Stimulated activated CD8-positive, alpha-beta memory T cell treated with anti-CD3 and anti-CD28 coated beads, Interleukin-15, amount 100 ng/mL, for 48 hours (primary cell): ENCODE results near the gene FARP1.

Source experiments
- DNase-seq, 2 donors: peaks; one replicate each; pipeline ENCODE4 v3.0.0-alpha.2; 2020; ENCODE audit warnings: low read depth in 2 of 2

The FARP1 gene

DNA sequence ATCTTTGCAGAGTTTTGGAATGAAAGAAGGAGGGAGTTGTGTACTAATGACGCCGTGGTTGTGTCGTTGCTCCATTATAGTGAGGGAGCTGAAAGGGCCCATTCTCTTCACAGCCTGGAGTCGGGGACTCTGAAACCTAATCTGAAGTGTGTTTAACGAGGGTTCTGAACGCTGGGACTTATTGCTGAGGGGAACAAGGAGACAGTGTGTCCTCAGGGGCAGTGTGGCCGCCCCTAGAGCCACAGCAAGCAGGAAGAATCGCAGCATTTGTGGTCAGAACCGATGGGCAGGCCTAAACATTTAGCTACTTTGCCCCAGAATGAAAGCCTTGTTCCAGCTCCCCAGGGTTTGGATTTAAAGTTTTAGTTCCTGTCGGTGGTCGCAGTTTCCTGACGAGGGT, 190.6 kb downstream of the FARP1 start:
- DNase-seq, result no peak

DNA sequence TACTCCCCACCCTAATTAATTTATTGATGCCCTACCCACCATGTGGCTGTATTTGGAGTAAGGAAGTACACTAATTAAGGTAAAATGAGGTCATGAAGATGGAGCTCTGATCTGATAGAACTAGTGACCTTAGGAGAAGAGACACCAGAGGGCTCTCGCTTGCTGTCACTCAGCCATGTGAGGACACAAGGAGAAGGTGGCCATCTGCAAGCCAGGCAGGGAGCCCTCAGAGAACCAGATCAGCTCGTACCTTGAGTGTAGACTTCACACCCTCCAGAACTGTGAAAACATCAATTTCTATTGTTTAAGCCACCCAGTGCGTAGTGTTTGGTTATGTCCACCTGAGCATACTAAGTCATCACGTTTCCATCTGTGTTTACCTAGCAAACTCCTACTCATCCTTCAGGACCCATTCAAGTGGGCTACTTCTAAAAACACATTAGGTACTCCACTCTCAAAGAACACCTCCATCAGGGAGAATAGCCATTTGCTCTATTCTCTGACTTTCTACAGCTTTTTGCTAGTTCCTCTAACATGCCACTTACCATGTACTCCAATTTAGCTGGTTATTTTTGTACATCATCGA, 191.8 kb downstream of the FARP1 start:
- no peak for DNase-seq

DNA sequence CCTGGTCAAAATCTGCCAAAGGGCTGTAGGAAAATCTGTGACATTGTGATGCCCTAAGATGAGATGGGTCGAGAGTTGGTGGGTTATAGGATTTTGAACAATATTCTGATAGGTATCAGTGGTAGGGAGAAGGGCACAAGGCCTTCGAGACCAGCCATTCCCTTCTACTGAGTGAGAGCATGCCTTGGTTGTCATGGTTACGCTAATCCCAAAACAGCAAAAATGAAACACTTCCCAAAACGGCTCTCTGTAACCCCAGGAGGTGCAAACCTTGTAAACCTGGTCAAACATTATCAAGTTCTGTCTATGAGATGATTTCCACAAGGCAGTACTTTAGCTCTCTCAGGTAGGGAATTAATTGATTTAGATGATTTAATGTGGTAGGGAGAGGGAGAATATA, 192.8 kb downstream of the FARP1 start:
- no peak for DNase-seq

DNA sequence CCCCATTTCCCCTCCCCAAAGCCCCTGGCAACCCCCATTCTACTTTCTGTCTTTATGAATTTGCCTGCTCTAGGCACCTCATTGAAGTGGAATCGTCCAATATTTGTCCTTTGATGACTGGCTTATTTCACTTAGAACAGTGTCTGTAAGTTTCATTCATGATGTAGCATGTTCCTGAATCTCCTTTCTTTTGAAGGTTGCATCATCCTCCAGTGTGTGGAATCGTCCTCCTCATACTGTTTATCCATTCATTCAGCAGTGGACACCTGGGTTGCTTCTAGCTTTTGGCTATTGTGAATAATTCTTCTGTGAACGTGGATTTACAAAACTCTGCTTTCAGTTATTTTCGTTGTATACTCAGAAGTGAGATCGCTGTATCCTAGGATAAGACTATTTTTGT, 195.4 kb downstream of the FARP1 start:
- DNase-seq, result no peak

DNA sequence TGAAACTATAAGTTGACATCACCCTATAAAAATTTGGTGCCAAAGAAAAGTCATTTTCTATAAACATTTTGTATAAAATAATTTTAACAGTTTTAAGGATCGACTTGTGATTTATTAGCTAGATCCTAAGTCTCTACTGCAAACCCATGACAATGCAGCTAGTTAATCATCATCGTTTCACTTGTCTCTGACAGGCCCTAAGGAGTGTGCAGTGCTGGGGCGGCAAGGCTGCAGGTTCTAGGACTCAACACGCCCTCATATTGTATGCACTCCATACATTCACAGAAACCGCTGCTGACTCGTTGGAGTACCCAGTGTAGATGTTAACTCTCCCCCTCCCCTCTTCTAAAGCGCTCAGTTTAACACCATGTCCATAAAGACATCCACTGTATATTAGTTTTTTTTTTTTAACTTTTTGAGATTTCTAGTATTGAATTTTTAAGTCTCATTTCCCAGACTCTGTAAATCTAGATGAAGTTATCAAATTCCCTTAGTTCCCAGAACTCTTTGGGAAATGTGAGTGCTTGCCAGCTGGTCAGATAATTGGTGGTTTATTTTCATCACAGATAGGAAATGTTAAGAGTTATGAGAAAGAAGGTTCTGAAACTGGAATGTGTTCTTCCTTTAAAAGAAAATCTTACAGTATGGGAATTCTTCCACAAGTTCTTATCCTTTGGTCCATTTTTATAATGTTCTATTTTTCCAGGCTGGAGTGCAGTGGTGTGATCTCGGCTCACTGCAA, 197.0 kb downstream of the FARP1 start:
- DNase-seq, result no peak

DNA sequence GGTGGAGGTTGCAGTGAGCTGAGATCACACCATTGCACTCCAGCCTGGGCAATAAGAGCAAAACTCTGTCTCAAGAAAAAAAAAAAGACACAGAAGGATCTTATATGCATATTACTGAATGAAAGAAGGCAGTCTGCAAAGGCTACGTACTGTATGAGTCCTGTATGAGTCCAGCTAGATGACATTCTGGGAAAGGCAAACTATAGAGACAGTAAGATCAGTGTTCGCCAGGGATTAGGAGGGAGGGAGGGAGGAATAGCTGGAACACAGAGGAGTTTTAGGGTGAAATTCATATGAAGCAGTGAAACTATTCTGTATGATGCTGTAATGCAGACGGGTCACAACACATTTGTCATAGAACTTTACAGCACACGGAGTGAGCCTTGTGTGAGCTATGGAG, 200.1 kb downstream of the FARP1 start:
- no peak for DNase-seq

DNA sequence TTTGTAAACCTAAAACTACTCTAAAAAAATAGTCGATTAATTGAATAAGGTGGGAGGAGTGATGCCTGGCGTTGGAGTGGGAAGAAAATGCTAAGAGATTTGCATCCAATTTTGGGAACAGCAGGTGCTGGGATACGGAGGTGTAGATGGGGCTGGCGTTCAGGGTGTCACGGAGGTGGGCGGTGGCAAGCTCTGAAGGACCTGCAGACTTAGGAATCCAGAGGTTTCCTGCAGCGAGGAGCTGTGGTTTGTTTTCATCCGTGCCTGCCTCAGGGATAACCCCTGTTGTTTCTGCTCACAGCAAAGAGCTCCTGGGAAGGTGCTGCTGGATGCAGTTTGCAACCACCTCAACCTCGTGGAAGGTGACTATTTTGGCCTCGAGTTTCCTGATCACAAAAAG, 200.6 kb downstream of the FARP1 start:
- no peak for DNase-seq

DNA sequence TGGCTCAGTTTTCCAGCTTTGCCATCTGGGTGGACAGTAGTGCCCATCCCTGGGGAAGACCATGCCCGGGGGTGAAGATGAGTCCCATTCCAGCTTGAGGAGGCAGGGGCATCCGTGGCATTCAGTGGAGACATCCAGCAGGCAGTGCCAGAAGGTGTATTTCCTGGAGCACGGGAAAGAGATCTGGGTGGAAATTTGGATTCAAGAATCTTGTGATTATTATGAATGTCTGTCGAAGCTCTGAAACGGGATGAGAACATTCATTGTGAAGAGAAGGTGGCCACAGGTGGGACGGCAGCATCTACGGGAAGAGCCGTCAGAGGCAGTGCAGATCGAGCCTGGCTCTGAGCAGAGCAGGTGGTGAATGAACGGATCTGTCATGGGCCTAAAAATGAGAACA, 201.5 kb downstream of the FARP1 start:
- no peak for DNase-seq

DNA sequence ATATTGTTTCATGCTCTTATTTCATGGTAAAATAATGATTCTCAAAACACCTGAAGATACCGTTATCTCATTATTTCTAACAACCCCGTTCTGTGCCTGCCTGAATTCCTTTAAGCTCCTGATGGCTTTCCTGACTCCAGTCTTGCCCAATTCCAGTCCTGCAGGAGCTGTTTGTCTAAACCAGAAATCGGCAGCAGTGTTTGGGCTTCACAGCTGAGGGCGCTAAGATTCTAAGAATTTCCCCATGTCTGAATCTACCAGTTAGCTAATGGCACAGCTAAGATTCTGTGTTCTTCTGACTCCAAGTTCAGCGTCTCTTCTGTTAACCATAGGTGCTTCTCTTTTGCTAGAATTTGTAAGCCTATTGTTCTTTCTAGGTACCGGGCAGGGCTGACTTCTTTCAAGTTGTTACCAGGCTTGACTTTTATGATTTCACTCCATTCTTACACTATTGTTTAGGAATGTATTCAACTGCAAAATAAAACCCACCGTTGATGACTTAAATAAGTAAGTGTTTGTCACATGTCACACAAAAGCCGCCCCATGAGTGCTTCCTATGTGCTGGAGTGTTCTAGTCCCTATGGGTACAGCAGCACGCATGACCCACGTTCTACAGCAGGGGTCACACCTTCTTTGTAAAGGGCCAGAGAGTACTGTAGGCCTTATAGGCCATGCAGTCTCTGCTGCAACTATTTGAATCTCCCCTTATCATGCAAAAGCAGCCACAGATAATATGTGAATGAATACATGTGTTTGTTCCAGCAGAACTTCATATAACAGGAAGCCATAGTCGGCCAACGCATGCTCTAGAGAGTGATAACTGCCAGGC, 202.4 kb downstream of the FARP1 start:
- no peak for DNase-seq

DNA sequence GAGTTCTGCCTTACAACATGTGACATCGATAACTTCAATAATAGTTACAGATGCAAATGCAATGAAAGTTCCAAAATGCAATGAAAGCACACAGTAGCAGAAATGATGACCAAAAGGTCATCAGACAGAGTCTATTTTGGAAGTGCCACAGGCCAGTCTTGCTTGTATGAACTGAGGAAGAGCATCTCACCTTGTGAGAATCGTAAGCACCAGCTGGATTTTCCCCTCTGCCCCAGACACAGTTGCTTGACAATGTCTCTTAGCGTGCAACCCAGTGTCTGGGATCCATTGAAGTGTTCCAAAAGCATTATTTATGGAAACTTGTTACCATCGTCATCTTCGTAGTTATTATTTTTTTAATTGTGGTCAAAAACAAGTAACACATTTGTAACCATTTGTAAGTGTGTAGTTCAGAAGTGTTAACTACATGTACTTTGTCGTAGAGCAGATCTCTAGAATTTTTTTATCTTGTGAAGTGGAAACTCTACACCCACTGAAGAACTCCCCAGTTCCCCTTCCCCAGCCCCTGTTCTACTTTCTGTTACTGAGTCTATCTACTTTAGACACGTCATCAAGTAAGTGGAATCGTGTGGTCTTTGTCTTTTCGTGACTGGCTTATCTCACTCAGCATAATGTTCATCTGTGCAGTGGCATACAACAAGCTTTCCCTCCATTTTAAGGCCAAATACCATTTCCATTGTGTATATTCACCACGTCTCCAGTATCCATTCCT, 204.2 kb downstream of the FARP1 start:
- no peak for DNase-seq

DNA sequence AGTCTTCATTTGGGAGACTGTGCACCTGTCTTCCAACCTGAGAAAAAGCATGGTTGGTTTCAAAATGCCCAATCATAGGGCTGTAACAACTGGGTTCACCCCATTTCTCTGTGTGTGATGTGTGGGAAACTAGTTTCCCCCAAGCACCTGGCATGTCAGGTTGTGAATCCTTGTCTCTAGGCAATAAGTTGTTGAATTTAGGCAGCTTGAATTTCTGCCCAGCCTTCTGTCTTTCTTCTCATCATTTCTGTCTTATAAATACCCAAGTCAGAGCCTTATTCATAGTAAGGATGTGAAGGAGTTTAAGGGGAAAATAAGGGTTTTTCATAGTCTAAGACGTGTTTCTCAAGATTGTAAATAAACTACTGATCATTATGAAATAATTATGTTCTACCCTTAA, 204.9 kb downstream of the FARP1 start:
- no peak for DNase-seq

DNA sequence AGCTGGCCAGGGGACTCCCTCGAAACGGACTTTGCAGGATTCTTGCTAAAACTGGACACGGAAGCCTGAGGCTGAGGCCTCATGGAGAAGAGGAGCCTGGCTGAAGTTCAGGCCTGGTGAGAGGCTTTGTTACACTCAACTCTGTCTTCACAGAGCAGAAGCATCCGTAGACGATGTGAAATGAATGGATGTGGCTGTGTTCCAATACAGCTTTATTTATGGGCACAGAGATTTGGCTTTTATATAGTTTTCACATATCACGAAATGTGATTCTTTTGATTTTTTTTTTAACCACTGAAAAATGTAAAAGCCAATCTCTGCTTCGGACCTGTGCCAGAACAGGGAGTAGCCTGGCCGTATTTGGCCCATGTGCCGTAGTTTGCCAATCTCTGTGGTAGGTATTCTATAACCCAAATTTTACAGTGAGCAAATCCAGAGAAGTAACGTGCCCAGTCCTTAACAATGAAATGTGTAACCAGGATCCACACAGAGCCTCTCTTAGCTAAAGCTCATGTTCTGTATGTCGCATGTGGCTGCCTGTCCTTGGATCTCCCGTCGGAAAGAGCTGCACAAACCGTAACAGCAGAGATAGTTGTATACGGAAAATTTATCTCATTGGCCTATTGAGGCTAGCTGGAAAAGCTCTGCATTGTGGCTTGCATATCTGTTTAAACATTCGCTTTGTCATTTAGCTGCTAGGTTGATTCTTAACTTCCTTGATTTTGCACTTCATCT, 205.7 kb downstream of the FARP1 start:
- DNase-seq, result no peak

DNA sequence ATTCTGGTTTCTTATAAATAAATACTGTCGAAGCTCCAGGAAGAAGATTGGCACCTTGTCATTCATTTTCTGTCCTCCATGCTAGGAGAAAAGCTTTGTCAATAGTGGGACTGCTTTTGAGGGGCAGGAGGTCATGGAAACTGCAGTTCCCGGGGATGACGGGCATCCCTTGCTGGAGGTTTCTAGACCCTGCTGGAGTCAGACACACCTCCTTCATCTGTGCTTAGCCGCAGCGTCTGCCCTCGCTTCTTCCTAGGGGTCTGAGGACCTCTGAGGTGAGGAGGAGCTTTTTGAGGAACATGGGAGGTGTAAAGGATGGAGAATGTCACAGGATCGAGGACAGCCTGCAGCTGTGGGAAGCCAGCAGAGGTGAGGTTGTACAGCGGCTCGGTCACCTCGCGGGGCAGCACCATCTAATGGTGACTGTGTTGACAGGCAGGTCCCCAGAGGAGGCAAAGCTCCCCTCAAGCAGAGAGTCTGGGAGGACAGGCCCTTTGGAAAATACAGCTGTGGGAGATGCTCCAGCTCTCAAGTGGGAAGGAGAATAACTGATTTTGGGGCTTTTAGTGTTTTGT, 206.9 kb downstream of the FARP1 start:
- no peak for DNase-seq

DNA sequence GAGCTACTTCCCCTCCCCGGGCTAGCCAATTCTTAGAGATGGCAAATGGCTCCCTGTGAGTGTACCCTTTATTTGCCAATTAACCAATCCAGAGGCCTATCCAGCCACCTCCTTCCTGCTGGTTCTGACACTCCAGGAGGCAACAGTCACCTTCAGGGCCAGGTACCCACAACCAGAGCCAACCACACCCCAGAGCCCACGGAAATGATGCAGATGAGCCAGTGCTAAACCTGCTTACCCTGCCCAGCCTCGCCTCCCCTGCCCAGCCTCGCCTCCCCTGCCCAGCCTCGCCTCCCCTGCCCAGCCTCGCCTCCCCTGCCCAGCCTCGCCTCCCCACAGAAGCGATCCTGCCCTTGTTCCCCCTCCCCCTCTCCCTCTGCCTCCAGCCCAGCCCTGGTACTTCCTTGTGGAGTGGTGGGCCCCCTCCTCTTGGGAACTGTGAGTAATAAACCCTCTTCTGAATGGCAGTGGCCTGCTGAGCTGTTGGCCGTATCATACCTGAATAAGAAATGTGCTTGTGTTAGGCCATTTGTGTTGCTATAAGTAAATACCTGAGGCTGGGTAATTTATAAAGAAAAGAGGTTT, 207.9 kb downstream of the FARP1 start:
- DNase-seq, result no peak

DNA sequence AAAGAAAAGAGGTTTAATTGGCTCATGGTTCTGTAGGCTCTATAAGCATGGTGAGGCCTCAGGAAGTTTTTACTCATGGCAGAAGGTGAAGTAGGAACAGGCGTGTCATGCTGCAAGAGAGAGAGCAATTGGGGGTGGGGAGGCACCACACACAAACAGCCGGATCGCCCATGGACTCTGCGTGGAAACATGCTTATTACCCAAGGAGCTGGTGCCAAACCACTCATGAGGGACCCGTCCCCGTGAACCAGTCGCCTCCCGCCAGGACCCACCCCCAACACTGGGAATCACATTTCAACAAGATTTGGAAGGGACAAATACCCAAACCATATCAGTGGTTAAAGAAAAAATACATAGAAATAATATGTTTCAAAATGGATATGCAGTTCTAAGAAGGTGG, 208.7 kb downstream of the FARP1 start:
- DNase-seq, result no peak

DNA sequence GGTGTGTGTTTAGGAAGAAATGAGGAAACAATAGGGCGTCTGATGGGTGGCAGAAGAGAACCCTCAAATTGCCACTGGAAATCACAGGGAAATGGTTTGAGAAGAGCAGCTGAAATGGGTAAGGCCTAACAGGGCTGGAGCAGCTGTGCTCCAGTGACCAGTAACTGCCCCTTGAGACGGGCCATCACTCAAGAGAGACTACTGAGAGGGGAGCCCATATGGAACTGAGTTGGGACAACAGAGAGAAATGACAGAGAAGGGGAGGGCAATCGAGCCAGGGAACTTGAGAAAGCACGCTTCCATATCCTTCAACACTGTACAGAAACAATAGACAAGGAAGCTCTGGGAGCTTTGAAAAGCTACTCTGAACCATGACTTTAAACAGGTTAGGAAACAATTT, 209.3 kb downstream of the FARP1 start:
- DNase-seq, result no peak

DNA sequence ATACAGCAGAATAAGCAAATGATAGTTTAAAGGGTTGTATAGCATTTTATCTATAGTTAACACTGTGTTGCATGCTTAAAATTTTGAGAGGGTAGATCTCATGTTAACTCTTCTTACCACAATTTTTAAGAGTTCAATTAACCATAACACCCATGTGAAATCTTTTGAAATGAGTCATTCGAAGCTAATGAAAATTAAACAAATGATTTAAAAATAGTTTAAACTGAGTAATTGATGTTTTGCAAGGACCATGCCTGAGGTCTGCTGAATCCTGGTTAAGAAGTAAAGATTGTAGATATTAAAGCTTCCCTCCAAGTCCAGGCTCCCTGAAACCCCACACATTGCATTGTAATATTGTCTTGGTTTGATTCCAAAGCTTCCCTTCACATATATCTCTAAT, 210.9 kb downstream of the FARP1 start:
- DNase-seq, result no peak

DNA sequence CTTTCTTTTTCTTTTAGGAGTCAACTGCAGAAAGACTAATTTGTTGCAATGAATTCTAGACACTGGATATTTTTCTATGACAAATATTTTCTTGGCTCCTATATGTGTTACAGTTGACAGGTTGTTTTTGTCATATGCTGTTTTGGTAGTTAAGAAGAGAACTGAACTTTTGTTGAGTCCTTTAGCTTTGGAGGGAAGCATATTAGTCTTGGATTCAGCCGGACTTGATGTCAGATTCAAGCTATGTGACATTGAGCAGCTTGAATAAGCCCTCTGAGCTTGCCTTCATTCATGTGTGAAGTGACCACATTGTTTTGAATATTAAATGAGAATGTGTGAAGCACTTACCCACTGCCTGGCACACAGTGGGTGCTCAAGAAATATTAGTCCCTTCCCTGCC, 216.0 kb downstream of the FARP1 start:
- DNase-seq, result no peak

DNA sequence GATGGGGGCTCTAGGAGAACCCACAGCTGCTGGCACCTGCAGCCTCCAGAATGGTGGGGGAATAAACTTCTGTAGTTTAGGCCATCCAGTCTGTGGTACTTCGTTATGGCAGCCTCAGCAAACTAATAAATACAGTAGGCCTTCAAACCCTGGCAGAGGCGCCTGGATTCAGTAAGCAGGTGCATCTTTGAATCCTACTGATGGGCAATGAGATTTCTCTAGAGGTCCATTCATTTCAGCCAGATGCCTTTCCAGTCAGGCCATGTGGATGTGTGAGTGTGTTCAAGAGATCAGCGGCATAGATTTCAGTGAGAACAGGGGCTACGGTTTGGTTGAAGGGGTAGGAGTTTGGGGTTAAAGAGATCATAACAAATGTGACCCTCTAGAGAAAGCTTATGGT, 217.7 kb downstream of the FARP1 start:
- DNase-seq, result no peak

DNA sequence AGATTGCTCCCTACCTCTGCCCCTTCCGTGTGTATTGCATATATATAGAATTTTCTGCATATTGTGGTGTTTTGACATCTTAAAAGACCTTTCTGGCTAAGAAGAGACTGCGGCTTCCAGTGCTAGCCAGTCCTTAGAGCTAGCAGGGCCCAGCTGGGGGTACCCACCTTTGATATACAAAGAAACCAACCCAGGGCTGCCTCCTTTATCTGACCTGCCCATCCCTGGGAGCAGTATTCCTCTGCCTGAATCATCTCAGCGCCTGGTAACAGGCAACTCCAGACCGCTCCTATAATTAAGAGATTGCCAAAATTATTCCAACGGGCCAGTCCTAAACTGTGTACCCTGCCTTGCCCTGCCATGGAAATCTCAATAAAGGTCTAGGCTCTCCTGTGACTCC, 220.4 kb downstream of the FARP1 start:
- DNase-seq, result no peak

DNA sequence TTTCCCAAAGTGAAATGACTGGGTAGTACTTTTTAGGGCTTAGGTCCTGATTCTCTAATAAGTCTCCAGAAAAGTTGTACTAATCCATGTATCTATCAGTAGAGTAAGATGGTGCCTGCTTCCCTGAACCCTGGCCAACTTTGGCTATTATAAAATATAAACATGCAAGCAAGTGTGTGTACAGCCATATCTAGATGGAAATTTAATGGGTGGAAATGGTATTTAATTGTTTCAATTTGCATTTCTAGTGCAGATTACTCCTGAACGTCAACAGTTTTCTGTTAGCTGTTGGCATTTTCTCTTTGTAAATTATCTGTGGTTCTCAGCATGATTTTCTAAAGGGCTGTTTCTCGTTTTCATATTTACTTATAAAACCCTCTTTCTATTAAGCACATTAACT, 221.3 kb downstream of the FARP1 start:
- no peak for DNase-seq
